ENCODE results near the gene TFDP1.

The TFDP1 gene

DNA sequence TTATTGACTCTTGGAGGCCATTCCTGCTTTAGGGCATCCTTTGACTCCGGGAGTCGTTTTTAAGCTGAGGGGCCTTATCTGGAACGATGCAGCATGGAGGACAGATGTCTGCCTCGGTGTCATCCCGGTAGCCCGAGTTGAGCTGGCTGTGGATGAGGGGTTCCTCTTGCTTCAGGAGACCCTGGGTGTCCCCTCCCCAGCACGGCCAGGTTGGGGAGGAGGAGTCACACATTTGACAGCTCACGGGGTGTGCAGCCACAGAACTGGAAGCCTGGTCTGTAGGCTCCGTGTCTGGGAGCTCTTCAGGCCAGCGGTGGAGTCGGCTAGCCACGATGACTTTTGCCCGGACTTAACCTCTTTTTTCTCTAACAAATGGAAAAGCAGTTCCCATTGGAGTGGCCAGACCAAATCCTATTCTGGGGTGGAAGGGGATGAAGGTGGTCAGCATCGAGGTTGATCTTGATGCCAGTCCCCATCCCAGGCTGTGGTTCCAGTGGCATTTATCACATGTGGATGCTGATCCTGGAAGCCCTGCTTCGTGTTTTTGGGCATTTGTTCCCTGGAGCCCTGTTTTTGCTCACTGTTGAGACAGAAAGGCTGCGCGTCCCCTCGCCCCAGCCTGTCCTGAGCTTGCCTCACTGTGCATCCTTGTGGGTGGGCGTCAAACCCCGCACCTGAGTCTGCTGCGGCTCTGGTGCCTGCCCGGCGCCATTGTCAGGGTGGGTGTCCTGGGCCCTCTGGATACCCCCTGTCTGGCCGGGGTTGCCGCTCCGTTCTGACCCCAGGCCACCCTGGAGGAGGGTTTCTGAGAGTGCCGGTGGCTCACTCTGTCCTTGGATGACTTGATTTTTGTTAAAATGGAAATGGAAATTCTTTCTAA is 12.0 kb downstream of the TFDP1 start:
- no peak for DNase-seq (ENCODE audit: low spot score)

DNA sequence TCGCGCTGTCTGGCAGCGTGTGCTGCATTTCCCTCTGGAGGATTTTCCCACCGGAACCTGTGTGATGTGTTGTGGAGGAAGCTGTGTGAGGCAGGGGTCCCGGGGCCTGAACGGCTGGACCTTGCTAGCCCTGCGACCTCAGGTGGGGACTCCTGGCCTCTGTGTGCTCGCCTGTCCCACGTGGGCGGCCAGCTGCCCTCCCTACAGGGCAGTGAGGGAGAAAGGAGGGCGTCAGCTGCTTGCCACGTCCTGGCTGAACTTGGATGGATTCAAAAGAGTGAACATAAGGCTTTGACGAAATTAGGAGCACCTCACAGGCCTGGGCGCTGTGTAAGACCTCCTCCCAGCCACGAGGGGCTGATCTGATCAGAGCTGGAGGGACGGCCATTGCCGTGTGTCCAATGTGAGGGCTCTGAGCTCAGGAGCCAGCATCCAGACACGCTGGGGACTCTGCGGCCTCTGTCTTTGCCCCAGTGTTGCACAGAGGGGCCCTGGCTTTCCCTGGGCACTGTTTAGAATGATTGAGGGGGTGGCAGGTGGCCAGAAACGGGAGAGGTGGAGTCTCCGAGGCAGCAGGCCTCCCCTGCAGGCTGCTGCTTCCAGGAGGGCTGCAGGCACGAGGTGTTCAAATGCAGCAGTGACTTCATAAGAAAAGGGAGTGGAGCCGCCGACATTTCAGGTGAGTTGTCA is 13.0 kb downstream of the TFDP1 start:
- no peak for DNase-seq (ENCODE audit: low spot score)

DNA sequence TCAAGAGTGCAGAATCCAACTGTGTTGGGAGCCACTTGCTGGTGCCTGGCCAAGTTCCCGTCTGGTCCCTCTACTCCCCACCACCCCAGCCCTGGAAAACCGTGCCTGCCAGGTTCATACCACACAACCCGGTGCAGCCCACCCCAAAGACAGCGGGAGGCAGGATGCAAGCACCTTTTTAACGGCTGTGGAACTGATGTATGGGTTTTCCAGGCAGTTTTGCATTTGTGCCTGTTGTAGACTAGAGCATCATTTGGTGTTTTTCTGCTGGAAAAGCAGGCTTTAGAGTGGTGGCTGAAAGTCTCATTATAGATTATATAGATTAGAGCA is 13.5 kb downstream of the TFDP1 start:
- no peak for DNase-seq (ENCODE audit: low spot score)

DNA sequence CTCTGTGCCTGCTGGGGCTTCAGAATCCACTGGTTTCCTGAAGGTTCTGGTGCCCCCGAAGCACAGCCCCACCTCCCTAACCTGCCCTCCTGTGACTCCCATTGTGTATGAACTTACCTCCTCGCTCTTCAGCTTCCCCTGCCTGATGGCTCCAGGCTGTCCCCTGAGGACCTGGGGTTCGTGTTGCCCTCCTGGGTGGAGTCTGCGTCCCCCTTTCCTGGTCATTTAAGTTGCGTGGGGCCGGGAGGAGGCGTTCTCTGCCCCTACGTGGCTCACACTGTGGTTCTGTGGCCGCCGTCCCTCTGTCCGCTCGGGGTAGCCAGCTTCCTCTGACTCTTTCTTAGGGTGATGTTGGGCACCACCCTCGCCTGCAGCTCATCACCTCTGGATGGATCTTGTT is 13.9 kb downstream of the TFDP1 start:
- no peak for DNase-seq (ENCODE audit: low spot score)

DNA sequence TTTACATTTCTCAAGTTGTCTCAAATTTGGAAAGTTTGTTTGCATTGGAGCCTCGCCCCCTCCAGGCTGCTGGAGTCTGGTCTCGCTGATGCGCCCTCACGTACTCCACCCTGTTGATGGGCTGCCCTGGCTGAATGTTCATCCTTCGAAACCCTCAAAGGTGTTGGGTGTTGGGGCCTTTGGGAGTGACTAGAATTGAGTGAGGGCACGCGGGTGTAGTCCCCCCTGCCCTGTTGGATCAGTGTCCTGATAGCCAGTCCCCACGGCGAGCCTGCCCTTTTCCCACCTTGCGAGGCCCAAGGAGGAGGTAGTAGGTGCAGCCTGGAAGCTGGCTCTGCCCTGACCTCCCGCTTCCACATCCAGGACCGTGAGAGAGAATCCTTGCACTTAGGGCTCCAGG is 14.8 kb downstream of the TFDP1 start:
- DNase-seq (ENCODE audit: low spot score) = no peak

DNA sequence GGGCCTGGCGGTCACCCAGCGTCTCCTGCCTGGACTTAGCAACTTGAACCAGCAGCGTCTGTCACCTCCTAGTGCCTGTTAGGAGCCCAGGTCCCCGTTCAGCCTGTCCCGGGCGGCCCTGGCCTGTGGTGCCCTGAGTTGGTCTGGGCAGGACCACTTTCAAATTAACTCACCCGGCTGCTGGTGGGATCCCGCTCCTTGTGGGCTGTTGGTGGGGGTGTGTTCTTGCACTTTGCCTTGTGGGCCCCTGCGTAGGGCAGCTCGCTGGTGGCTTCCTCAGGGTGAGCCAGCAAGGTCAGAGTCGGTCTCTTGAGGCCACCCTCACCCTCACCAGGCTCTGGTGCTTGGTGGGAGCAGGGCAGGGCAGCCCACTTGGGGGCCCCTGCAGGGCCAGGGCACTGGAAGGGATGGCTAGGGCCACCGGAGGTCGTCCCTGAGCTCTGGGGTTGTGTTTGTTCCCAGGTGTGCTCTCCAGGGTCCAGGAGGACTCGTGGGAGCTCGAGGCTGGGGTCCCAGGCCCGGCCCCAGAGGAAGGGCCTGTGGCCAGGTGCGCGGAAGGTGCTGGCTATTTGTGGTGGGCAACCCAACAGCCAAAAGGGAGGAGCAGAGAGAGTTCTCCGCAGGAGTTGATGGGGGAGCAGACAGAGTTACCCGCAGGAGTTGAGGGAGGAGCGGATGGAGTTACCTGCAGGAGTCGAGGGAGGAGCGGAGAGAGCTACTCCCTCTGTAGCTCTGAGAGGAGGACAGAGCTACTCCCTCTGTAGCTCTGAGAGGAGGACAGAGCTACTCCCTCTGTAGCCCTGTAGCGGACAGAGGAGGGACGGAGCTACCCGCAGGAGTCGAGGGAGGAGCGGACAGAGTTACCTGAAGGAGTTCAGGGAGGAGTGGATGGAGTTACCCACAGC is 16.9 kb downstream of the TFDP1 start:
- DNase-seq (ENCODE audit: low spot score) = no peak

DNA sequence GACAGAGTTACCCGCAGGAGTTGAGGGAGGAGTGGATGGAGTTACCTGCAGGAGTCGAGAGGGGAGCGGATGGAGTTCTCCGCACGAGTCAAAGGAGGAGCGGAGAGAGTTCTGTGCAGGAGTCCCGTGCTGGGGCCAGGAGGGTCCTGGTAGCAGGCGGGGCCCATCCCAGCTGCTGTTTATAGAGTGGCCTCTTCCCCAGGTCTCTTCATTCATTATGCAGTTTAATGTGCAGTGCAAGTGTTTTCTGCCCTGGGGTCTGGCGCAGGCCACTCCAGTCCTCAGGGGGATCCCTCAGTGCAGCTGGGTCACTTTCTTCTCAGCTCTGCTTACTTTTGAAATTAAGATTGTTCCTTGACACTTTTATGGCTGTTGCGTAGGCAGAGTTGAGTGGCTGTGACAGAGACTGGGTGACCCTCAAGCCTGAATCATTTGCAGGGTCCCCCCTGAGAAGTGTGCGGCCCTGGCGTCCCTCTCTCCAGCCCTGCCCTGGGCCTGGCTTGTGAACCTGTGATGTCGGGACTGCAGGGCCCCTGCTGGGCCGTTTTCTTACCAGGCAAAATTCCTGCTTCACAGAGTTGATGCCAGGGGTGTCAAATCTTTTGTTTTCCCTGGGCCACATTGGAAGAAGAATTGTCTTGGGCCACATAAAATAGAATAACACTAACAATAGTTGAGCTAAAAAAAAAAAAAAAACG is 17.9 kb downstream of the TFDP1 start:
- DNase-seq (ENCODE audit: low spot score) = no peak

DNA sequence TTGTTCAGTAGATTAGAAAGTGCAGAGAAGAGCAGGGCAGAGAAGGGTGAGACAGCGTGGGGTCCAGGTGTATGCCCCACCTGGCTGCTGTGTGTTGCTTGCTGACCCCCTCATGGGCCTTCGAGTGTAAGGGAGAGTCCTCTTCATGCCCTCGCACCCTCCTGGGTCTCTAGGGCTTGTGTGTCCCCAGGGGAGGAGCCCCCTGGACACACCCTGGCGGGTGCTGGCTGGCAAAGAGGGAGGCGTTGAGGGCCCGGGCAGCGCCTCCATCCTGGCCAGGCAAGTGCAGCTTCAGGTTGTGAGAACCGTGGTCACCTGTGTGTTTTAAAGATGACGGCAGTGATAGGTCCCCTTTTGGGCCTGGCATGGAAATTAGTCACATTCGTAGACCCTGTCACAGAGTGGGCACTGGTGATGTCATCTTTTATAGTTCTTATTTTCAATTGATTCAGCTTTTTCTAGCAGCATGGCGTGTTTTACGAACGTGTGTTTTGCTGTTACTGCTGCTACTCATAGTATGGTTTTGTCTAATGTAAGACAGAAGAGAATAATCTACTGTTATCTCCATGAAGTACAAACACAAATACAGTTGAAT is 18.7 kb downstream of the TFDP1 start:
- no peak for DNase-seq (ENCODE audit: low spot score)

DNA sequence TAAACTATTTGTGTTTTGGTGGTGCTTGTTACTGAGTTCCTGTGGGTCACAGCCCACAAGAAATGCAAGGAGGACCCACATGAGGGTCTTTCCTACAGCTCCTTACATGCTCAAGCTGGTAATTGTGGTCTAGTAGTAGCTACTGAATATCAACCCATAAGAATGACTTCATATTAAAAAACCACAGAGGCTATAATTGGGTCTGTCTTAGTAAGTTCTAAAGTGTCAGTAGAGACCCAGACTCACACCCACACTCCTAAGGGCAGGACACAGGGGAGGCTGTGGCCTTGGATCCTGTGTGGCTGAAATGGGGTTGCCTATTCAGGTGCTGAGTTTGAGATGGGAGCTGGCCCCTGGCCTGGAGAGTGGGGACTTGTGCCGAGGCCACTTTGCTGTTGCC is 19.6 kb downstream of the TFDP1 start:
- DNase-seq (ENCODE audit: low spot score) = no peak

DNA sequence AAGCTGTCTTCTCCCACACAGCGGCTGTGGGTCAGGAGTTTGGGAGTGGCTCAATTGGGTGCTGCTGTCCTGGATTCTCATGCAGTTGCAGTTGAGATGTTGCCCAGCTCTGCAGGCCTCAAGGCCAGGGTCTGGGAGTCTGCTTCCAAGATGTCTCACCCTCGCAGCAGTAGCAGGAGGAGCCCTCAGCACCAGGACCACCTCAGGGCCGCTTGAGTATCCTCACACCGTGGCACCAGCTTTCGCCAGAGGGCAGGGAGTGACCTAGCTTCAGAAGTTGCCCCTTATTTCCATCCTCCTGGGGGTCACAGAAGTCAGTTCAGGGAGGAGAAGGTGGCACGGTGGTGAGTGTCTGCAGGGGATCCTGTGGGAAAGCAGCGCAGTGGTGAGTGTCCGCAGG is 20.9 kb downstream of the TFDP1 start:
- DNase-seq (ENCODE audit: low spot score) = no peak

DNA sequence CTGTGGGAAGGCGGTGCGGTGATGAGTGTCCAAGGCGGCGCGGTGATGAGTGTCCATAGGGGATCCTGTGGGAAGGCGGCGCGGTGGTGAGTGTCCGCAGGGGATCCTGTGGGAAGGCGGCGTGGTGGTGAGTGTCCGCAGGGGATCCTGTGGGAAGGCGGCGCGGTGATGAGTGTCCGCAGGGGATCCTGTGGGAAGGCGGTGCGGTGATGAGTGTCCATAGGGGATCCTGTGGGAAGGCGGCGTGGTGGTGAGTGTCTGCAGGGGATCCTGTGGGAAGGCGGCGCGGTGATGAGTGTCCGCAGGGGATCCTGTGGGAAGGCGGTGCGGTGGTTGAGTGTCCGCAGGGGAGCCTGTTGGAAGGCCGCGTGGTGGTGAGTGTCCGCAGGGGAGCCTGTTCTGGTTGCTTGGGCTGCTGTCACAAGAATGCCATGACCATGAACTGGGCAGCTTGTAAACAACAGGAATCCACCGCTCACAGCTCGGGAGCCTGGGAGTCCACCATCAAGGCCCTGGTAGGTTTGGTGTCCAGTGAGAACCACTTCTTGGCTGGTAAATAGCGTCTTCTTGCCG is 21.4 kb downstream of the TFDP1 start:
- DNase-seq (ENCODE audit: low spot score) = no peak

DNA sequence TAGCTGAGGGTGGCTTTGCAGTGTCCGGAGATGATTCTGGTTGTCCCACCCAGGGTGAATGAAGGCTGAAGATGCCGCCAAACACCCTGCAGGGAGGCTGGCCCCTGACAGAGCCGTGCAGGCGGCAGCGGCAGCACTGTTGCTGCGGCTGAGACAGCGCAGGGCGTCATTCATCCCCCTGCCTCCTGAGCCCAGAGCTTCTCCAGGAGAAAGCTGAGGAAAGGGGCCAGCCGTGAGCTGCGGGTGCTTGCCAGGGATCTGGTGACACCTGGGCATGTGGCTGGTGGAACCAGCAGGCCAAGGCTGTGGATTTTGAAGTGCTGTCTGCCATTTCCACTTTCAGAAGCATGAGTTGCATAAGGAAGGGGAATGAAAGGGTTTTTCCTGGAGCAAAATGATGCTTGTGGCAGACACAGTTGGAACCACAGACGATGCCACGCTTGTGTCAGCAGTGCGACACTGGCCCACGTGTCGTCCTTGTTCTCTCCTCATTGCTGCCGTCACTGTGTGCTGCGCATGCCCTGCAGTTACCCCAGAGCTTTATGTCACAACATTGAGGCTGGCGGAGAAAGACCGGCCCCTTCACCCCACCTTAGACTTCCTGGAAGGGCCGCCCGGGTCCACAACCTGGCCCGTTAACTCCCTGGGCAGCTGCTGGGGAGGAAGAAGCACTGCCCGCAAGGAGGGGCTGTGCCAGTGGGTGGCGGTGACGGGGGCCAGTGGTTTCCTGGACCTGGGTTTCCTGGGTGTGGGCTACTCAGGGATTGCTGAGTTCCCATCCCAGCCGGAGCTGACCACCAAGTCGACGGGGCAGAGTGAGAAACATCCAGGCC is 22.7 kb downstream of the TFDP1 start:
- DNase-seq (ENCODE audit: low spot score) = no peak

DNA sequence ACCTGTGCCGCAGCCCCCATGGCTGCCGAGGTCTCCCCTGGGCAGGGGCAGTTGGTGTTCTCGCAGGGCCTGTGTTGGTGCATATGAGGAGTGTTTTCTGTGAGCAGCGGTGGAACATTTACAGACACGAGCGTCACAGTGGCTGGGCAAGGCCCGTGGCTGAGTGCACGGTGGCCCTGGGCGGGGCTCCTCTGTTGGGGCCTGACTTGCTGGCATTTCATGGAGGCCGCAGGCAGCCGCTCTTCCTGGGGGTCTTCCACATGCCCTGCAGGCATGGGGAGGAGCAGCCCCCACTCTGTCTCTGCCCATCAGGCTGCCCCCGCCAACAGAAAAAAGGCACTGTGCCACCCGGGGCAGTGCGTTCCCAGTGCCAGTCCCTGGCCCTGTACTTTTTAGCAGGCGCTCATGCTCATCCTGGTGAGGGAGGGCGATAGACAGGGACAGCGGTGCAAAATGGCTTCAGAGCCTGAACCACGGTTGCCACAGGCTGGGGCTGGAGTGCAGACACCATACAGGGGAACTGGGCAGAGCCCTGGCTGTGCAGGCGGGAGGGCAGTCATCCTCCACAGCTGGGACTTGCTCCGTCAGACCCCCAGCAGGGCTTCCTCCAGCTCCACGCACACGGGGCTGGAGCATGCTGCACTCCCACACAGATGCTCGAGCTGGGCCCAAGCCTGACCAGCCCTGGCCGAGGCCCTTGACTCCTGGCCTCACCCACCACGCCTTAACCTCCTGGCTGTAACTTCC is 23.5 kb downstream of the TFDP1 start:
- no peak for DNase-seq (ENCODE audit: low spot score)

DNA sequence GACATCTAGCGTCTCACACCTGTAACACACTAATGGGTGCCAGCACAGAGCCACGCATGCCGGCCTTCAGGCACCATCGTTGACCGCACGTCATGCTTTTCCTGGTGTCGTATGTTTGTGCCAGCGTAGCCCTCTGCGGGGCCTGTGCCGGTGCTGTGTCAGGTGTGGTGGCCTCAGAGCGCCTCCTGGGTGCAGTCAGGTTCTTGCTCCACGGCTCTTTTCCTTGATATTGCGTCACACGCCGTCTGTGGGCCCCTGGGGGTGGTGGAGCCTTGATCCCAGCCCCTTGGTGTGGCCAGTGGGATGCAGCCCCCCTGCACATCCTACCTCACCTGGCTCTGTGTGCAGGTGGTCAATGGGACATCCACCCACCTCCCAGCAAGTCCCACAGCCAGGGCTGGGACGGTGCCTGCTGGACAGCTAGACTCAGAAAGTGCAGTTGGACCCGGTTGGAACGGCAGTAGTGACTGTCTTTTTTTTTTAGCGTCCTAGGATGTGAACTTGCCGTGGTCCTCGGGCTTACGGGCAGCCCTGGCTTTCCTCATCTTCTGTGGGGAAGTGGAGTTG is 24.5 kb downstream of the TFDP1 start:
- DNase-seq (ENCODE audit: low spot score) = no peak

DNA sequence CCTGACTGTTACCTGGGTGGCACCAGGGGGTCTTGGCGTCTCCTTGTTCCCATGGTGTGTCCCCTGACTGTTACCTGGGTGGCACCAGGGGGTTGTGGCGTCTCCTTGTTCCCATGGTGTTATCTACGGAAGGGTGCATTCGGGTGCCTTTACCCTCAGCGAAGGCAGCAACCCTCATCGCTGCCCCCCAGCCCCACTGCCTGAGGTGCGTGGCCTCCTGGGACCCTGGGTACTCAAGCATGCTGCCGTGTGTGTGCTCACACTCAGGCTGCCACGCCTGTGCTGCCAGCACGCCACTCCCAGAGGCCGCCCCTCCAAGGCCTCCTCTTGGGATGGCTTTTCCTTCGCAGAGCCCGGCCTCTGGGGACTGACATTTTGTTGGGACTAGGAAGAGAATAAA is 25.1 kb downstream of the TFDP1 start:
- DNase-seq (ENCODE audit: low spot score) = no peak

DNA sequence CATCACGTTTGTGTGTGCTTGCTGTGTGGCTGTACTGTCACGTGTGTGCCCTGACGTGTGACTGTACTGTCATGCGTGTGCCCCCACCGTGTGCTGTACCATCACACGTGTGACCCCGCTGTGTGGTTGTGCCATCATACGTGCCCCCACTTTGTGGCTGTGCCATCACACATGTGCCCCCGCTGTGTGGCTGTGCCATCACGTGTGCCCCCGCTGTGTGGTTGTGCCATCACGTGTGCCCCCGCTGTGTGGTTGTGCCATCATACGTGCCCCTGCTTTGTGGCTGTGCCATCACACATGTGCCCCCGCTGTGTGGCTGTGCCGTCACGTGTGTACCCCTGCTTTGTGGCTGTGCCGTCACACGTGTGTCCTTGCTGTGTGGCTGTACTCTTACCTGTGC is 25.7 kb downstream of the TFDP1 start:
- DNase-seq (ENCODE audit: low spot score) = no peak

DNA sequence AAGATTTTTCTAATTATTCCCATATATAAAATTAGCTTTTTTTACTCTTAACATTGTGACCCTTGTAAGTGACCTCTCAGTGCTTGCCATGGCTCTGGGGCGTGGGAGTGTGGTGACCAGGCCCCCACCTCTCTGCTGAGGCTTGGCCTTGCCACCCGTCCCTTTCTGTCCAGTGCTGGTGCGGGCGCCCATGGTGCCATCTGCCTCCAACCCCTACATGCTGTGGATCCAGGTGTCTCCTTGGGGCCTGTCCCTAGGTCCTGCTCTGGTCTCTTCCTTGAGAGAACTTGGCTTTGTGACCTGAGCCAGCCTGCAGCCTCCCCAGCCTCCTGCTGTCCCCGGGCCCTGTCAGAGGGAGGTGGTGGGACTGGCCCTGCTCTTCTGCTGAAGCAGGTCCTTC is 27.4 kb downstream of the TFDP1 start:
- DNase-seq (ENCODE audit: low spot score) = no peak

DNA sequence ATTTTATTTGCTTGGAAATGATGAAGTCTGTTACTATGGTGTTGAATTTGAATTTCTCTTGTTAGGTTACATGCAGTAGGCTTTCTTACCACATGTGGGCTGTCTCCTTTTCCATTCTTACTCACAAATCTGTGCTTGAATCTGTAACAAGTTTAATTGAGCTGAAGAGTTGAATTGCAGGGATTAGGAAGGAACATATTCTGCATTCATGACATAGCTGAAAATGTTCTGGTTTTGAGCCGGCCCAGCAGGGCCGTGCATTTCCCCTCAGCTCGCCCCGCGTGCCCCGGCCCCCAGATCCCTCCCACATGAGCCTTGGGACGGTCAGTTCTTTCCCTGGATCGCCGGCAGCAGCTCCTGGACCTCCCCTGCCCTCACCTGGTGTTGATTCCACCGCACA is 28.1 kb downstream of the TFDP1 start:
- no peak for DNase-seq (ENCODE audit: low spot score)

DNA sequence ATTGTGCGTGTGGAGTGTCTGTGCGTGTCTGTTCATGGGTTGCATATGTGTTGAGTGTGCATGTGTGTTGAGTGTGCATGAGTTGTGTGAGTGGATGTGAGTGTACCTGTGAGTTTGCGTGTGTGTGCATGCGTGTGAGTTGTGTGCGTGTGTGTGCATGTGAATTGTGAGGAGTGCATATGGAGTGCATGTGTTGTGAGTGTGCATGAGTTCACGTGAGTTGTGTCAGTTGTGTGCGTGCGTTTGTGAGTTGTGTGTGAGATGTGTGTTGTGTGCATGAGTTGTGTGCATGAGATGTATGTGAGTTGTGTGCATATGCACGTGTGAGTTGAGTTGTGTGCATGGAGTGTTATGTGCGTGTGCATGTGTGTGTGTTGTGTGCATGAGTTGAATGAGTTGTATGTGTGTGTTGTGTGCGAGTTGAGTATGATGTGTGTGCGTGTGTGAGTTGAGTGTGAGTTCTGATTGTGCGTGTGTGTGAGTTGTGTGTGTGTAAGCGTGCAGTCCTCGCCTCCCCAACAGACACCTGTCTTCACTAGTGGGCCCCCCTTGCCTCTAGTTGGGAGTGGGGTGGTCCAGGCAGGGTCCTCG is 29.3 kb downstream of the TFDP1 start:
- no peak for DNase-seq (ENCODE audit: low spot score)
